ENCODE data around the gene MYADML2.
A peak's percentile ranks its signal among the peaks of the same experiment; 100 is the strongest.

- TF ChIP-seq CTCF (IDR thresholded peaks at IDR 0.05), result peak in 5 of 12 donors; percentile 18 to 33 (median 24)
- no peak for TF ChIP-seq POLR2A (IDR thresholded peaks at IDR 0.05)
These were observed 14.1 kb upstream of the MYADML2 start, which contains the start of gene NOTUM for GRCh38 chr17:81961087-81961511.
